ENCODE results near the gene MYOD1.

Gene MYOD1

DNA sequence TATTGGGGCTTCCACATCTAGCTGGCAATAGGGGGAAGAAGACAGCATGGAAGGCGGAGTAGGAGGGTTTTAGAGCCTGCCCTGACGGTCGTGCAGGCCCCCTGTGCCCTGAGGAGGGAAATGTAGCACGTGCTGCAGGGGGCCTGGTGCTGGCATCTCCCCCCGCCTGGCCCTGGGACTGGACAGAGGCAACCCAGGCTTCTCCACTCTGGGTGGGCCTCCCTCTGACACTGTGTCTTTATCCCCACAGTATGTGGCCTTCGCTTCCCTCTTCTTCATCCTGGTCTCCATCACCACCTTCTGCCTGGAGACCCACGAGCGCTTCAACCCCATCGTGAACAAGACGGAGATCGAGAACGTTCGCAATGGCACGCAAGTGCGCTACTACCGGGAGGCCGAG lies 52.0 kb downstream of the MYOD1 start:
- DNase-seq (ENCODE audit: low spot score): no peak

All from NAMALWA (cell line).